HFFc6 (cell line): ENCODE data around the gene NOX5. TPM values are rescaled to one million over a fixed set of nuclear protein-coding genes. Genes with fewer than 3 reads are reported as not detected.
A peak's percentile ranks its signal among the peaks of the same experiment; 100 is the strongest.

Experiments used
- DNase-seq: peaks from one replicate; pipeline ENCODE4 v3.0.0-alpha.2; 2018
- H3K27ac Mint-ChIP-seq: 2 replicates; pipeline ENCODE4 v1.8.0; 2020; ENCODE audit warnings: mild to moderate bottlenecking, mixed read lengths
- H3K27me3 Mint-ChIP-seq: 2 replicates; pipeline ENCODE4 v1.8.0; 2021; ENCODE audit warnings: mild to moderate bottlenecking, moderate library complexity, mixed read lengths; ENCODE audit not compliant: insufficient read depth
- H3K36me3 Mint-ChIP-seq: 2 replicates; pipeline ENCODE4 v1.8.0; 2021; ENCODE audit warnings: low read depth, mixed read lengths
- H3K4me1 Mint-ChIP-seq: 2 replicates; pipeline ENCODE4 v1.8.0; 2020; ENCODE audit warnings: low read depth, mixed read lengths
- H3K4me3 Mint-ChIP-seq: 2 replicates; pipeline ENCODE4 v1.8.0; 2020; ENCODE audit warnings: mild to moderate bottlenecking, moderate library complexity, mixed read lengths
- H3K9me3 Mint-ChIP-seq: 2 replicates; pipeline ENCODE4 v1.8.0; 2020; ENCODE audit warnings: mild to moderate bottlenecking, mixed read lengths
- total RNA-seq, 6 experiments: library from RNA; stranded (reverse); fragmentation: NEBNext Ultra II Directional; extraction: Animal tissue kit (Norgen Biotek cat#: 25700); gene quantifications; 2 replicates in 1 of 6; 3 replicates in 5 of 6; pipeline ENCODE4 v1.2.3, GENCODE V29; 2021
- TF ChIP-seq, protein P1 (sequence below): fragments of 200-600 bp; sonication (generic); IDR thresholded peaks from 2 replicates; pipeline ENCODE4 v1.5.0; 2021; ENCODE audit warnings: antibody characterized with exemption, mild to moderate bottlenecking

NOX5 gene
- total RNA-seq, 6 experiments from 2014 or later: 0.19 to 0.77 (median 0.64) TPM

DNA sequence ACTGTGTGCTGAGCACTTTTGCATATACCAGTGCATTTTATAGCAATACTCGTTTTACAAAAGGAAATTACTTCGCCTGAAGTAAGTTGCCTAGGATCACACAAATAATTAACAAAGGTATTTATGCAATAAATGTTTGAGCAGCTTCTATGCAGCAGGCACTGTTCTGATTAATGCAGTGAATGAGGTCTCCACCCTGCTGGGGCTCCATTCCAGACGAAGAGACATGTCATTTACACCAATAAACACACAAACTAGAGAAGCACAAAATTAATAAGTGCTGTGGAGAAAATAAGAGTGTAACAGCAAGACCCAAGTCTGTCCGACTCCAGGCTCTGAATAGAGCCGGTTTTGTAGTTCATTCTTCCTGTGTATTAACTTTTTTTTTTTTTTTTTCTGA, 17.5 kb downstream of the NOX5 start:
- Mint-ChIP-seq H3K4me3 (no peak overlapping the region), H3K4me1 (peaks cover 32% of the 10 kb centered on the region), H3K27ac (no peak overlapping the region), H3K27me3 (peaks cover 4% of the 10 kb centered on the region; the same call in 1 of the 2 replicates), H3K9me3 (no peaks in the 10 kb centered on the region), H3K36me3 (no peaks in the 10 kb centered on the region)
- DNase-seq: no peak
- TF ChIP-seq, protein P1, sequence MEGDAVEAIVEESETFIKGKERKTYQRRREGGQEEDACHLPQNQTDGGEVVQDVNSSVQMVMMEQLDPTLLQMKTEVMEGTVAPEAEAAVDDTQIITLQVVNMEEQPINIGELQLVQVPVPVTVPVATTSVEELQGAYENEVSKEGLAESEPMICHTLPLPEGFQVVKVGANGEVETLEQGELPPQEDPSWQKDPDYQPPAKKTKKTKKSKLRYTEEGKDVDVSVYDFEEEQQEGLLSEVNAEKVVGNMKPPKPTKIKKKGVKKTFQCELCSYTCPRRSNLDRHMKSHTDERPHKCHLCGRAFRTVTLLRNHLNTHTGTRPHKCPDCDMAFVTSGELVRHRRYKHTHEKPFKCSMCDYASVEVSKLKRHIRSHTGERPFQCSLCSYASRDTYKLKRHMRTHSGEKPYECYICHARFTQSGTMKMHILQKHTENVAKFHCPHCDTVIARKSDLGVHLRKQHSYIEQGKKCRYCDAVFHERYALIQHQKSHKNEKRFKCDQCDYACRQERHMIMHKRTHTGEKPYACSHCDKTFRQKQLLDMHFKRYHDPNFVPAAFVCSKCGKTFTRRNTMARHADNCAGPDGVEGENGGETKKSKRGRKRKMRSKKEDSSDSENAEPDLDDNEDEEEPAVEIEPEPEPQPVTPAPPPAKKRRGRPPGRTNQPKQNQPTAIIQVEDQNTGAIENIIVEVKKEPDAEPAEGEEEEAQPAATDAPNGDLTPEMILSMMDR: no peak

DNA sequence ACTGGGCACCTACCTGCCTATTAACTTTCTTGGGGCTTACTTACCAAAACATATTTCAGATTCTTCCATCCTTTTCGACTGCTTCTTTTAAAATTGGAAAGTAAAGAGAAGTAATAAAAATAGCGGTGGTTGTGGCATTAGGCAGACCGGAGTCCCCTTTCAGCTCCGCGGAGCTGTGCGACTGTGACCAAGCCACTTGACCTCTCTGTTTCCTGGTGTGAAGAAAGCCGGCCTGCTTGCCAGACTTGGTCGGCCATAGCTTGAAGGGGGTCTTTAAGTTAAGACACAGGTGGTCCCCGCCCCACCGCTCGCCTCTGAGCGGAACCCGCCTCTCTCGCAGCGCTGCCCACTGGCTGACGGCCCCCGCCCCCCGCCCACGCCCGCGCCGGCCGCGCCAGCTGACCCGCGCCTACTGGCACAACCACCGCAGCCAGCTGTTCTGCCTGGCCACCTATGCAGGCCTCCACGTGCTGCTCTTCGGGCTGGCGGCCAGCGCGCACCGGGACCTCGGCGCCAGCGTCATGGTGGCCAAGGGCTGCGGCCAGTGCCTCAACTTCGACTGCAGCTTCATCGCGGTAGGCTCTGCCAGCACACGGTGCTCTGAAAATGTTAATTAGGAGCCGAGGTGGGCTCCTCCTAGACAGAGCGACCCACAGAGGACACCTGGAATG, 18.3 kb downstream of the NOX5 start:
- H3K27ac Mint-ChIP-seq: no peak overlapping the region
- TF ChIP-seq, protein P1: no peak
- H3K36me3 Mint-ChIP-seq: no peaks in the 10 kb centered on the region
- peaks cover 6% of the 10 kb centered on the region; the same call in 1 of the 2 replicates for H3K27me3 Mint-ChIP-seq
- no peaks in the 10 kb centered on the region for H3K9me3 Mint-ChIP-seq
- H3K4me3 Mint-ChIP-seq: no peak overlapping the region
- peaks cover 29% of the 10 kb centered on the region for H3K4me1 Mint-ChIP-seq
- DNase-seq: no peak

DNA sequence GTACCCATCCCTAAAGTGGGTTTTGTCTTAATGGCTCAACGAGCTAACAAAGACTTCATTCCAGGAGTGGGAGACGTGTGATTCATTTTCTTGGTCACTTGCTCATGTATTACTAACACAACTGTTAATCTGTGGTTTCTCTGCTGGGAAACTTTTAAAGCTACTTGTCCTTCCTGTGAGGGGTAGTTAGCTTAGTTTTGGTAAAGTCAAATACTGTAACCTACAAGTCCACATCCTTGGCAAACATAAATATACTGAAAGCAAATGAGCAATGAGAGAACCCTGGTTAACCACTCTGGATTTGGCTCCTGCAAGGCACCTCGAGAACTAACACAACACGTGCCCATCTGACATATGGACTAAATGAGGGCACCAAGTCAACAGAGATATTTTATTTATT, 19.9 kb downstream of the NOX5 start:
- H3K27ac Mint-ChIP-seq: peak overlapping the region; percentile 69
- peak; percentile 87 for DNase-seq
- H3K27me3 Mint-ChIP-seq: peaks cover 12% of the 10 kb centered on the region
- H3K9me3 Mint-ChIP-seq: no peaks in the 10 kb centered on the region
- TF ChIP-seq, protein P1: no peak
- peaks cover 29% of the 10 kb centered on the region for H3K4me1 Mint-ChIP-seq
- H3K4me3 Mint-ChIP-seq: no peak overlapping the region
- H3K36me3 Mint-ChIP-seq: no peaks in the 10 kb centered on the region

DNA sequence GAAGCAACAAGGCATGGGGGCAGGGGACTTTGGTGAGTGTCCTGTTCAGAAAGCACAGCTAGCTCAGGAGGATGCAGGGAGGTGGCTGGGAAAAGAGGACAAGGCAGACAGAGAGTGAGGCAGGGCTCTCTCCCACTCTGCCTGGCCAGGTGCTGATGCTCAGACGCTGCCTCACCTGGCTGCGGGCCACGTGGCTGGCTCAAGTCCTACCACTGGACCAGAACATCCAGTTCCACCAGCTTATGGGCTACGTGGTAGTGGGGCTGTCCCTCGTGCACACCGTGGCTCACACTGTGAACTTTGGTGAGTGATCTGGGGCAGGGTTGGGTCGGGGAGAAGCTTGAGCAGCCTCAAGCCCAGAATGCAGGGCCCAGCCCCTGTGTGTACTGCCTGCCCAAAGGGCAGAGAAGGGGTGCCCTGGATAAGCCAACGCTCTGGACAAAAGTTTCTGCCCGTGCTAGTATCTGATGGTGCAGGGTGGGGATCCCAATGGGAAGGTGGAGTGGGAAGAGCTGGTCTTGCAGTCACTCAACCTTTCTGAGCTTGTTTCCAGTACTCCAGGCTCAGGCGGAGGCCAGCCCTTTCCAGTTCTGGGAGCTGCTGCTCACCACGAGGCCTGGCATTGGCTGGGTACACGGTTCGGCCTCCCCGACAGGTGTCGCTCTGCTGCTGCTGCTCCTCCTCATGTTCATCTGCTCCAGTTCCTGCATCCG, 20.9 kb downstream of the NOX5 start:
- H3K4me1 Mint-ChIP-seq: peaks cover 29% of the 10 kb centered on the region
- no peak overlapping the region for H3K27ac Mint-ChIP-seq
- H3K27me3 Mint-ChIP-seq: peaks cover 12% of the 10 kb centered on the region
- peak; percentile 15 for DNase-seq
- TF ChIP-seq, protein P1: peak; percentile 63; the same call in 1 of the 2 replicates
- no peaks in the 10 kb centered on the region for H3K9me3 Mint-ChIP-seq
- no peak overlapping the region for H3K4me3 Mint-ChIP-seq
- H3K36me3 Mint-ChIP-seq: no peaks in the 10 kb centered on the region

DNA sequence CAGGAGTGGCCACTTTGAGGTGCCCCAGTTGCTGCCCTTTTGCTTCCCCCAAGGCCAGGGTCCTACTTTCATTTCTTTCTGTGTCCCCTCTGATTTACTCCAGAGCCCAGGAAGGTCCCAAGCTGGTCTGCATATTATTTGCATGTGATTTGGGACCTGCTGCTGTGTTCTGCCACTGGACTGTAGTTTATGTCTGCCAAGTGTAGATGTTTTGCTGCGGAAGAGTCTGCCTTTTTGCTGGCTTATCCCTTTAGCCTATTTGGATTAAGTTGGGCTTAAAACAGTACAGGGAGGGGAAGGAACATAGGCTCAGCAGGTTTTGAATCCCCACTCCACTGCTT, 21.4 kb downstream of the NOX5 start:
- Mint-ChIP-seq H3K9me3 (no peaks in the 10 kb centered on the region), H3K4me3 (no peak overlapping the region), H3K36me3 (no peaks in the 10 kb centered on the region), H3K4me1 (peaks cover 30% of the 10 kb centered on the region), H3K27me3 (peaks cover 12% of the 10 kb centered on the region), H3K27ac (no peak overlapping the region)
- TF ChIP-seq, protein P1: no peak; the same call in 1 of the 2 replicates
- no peak for DNase-seq
